Measurements from ENCODE around the gene PTK6.

Gene PTK6

GRCh38 chr20:63500902-63501817 lies 36.0 kb downstream of the PTK6 start:
- no peak for TF ChIP-seq TAF1 (IDR thresholded peaks at IDR 0.05; ENCODE audit: borderline replicate concordance, insufficient read depth, low read length)
- no peak for TF ChIP-seq SIN3A (IDR thresholded peaks at IDR 0.05; ENCODE audit: borderline replicate concordance, insufficient read depth, low read length)
- no peak for TF ChIP-seq REST (IDR thresholded peaks at IDR 0.05; ENCODE audit: insufficient read depth in 1 of 2, low read depth in 2 of 2, low read length in 2 of 2)
- no peak for TF ChIP-seq FOXP2 (optimal IDR thresholded peaks at IDR 0.05; ENCODE audit: borderline replicate concordance, extremely low read depth, extremely low read length, insufficient read depth)
- no peak for TF ChIP-seq POLR2AphosphoS5 (IDR thresholded peaks at IDR 0.05; ENCODE audit: low read depth, low read length)

GRCh38 chr20:63500151-63500901 lies 36.9 kb downstream of the PTK6 start:
- TF ChIP-seq POLR2AphosphoS5 (IDR thresholded peaks at IDR 0.05; ENCODE audit: low read depth, low read length) (no peak), SIN3A (IDR thresholded peaks at IDR 0.05; ENCODE audit: borderline replicate concordance, insufficient read depth, low read length) (no peak), REST (IDR thresholded peaks at IDR 0.05; ENCODE audit: insufficient read depth in 1 of 2, low read depth in 2 of 2, low read length in 2 of 2) (no peak), TAF1 (IDR thresholded peaks at IDR 0.05; ENCODE audit: borderline replicate concordance, insufficient read depth, low read length) (no peak), FOXP2 (optimal IDR thresholded peaks at IDR 0.05; ENCODE audit: borderline replicate concordance, extremely low read depth, extremely low read length, insufficient read depth) (no peak)

- no peak for TF ChIP-seq FOXP2 (optimal IDR thresholded peaks at IDR 0.05; ENCODE audit: borderline replicate concordance, extremely low read depth, extremely low read length, insufficient read depth)
- no peak for TF ChIP-seq TAF1 (IDR thresholded peaks at IDR 0.05; ENCODE audit: borderline replicate concordance, insufficient read depth, low read length)
- no peak for TF ChIP-seq POLR2AphosphoS5 (IDR thresholded peaks at IDR 0.05; ENCODE audit: low read depth, low read length)
- TF ChIP-seq SIN3A (IDR thresholded peaks at IDR 0.05; ENCODE audit: borderline replicate concordance, insufficient read depth, low read length): no peak
- TF ChIP-seq REST (IDR thresholded peaks at IDR 0.05; ENCODE audit: insufficient read depth in 1 of 2, low read depth in 2 of 2, low read length in 2 of 2): no peak
Measured at GRCh38 chr20:63499338-63499969, 37.7 kb downstream of the PTK6 start.

- TF ChIP-seq FOXP2 (optimal IDR thresholded peaks at IDR 0.05; ENCODE audit: borderline replicate concordance, extremely low read depth, extremely low read length, insufficient read depth) (no peak), TAF1 (IDR thresholded peaks at IDR 0.05; ENCODE audit: borderline replicate concordance, insufficient read depth, low read length) (no peak), POLR2AphosphoS5 (IDR thresholded peaks at IDR 0.05; ENCODE audit: low read depth, low read length) (no peak), SIN3A (IDR thresholded peaks at IDR 0.05; ENCODE audit: borderline replicate concordance, insufficient read depth, low read length) (no peak), REST (IDR thresholded peaks at IDR 0.05; ENCODE audit: insufficient read depth in 1 of 2, low read depth in 2 of 2, low read length in 2 of 2) (no peak)
Measured at GRCh38 chr20:63498960-63499337, 38.2 kb downstream of the PTK6 start, which contains the start of gene EEF1A2. Gene EEF1A2 (minus strand): TSS chr20:63499083. CDS start chr20:63497763, 1,320 bp downstream.
